Stimulated activated CD8-positive, alpha-beta memory T cell treated with anti-CD3 and anti-CD28 coated beads, Interleukin-7, amount 100 ng/mL, for 48 hours (primary cell): ENCODE data around the gene TAAR1.
A peak's percentile ranks its signal among the peaks of the same experiment; 100 is the strongest.
"Not testable (repeated sequence)": the region's sequence is repeated elsewhere in the genome, so short reads cannot be mapped to it uniquely, and the experiment has no call there.

Experiments
- DNase-seq, 2 donors: peaks; one replicate each; pipeline ENCODE4 v3.0.0-alpha.2; 2020; ENCODE audit warnings: low read depth in 1 of 2; ENCODE audit errors: extremely low read depth in 1 of 2

The TAAR1 gene

DNA sequence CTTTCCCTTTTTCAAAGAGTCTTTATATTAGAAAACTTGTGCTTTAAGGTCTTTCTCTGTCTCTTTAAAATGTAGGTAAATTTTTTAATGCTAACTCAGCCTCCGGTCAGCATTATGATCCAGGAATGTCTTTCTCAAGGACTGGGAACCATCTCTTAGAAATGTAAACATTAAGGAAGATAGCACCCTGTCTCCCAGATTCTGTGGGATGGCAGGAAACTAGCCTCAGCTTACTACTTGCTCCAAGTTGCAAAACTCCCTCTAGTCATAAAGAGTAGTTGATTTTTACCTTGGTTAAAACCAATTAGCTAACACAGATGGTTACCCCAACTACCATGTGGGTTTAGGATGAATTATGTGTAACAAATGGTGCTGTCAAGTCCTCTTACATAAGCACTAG lies 4.7 kb upstream of the TAAR1 start:
- DNase-seq, result no peak

DNA sequence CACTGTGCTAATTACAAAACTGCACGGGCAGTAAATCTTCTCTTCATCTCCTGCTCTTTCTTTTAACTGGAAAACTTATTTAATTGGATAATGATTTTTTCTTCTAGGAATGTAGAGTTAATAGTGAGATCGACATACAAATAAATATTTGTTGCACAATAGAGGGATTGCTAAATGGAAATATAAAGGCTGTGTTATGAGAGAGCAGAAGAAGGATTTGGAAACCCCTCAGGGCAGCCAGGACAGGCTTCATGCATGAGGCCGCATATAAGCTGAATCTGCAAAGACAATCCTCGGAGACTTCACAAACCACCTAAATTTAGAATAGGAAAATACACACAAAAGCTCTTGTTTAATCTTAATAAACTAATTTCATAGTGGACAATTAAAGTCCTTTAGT lies 2.9 kb upstream of the TAAR1 start:
- no peak for DNase-seq

DNA sequence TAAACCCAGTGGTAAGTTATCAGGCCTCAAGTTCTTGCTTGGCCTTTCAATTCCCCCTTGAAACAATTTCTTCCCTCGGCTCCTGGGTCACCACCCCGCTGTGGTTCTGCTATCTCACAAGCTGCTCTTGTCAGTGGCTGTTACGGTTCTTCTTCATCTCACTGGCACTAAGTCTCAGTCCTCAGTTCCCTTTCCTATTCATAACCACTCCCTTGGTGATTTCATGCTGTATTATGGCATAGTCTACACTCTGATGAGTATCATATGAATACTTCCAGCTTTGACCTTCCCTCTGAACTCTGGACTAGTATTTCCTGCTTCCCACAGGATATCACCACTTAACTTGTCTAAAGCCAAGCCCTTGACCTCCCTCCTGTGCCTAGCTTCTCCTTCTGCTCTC lies 7.9 kb downstream of the TAAR1 start:
- no peak for DNase-seq

DNA sequence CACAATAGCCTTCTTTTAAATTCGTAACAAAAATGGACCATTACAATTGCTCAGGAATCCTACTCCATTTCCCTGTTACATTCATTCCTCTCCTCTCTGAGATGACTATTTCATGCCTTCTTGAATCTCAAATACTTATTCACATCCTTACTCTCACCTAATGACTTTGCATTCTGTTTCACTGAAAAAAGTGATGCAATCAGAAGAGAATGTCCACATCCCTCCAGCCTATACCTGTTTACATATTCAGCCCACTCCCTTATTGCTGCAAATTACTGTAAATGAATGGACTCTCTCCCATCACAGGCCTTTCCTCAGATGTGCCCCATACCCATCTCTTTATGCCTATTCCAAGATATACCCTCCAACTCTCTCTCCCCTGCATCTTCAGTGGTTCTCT lies 8.6 kb downstream of the TAAR1 start:
- no peak for DNase-seq

DNA sequence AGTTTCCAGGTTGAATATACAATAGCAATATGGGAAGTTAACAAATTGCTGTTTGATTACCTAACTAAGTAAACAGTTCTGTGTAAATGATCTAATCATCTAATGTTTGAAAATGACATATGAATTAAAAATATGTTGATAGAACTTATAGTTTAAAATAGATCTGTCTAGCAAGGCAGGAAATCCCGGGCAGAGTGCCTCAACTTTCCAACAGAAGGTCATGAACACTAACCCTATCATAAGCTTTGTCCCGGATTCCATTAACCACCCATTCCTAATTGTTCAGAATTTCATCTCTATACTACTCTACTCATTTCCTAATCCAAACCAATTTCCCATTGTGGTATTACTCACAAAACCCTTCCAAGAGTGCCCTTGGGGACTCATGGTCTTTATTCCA lies 10.2 kb downstream of the TAAR1 start:
- DNase-seq, result no peak

DNA sequence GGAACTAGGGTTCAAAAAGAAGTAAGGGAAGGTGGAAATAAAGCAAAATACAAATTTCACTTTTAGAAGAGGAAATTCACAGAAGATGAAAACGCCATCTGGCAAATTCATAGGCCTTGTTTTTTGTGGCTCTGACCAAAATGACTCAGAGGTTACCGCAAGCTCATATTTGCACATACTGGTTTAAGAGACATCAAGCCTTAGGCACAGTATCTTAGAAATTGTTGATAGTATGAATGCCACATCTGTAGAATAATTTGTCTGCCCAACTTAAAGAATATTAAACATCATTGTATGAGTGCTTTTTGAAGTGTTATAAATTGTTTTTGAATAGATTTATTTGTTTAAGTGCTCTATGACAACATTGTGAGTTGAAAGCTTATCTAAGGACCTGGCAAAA lies 10.6 kb downstream of the TAAR1 start:
- peak in 1 of 2 donors; percentile 4 for DNase-seq

DNA sequence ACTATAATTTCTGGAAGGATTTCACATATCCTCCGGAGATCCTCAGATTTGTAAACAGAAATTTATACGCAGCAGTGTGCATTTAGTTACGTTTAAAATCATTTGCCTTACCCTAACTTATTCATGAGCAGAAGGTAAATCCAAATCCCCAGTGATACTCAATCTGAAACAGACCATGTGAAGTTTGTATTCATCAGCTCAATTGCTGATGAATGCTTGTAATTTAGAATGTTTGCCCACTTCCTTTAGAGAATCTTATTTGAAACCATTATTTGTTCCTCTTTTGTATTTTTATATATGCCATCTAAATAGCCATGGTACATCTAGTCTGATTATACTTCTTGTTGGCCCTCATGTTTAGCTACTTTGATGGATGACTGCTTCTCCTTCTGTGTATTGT lies 15.4 kb downstream of the TAAR1 start:
- DNase-seq, result no peak

DNA sequence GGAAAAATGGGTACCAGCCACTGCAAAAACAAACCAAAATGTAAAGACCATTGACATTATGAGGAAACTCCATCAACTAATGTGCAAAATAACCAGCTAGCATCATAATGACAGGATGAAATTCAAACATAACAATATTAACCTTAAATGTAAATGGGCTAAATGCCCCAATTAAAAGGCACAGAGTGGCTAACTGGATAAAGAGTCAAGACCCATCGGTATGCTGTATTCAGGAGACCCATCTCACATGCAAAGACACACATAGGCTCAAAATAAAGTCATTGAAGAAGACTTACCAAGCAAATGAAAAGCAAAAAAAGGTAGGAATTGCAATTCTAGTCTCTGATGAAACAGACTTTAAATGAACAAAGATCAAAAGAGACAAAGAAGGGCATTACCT lies 21.8 kb downstream of the TAAR1 start:
- not testable (repeated sequence) for DNase-seq

DNA sequence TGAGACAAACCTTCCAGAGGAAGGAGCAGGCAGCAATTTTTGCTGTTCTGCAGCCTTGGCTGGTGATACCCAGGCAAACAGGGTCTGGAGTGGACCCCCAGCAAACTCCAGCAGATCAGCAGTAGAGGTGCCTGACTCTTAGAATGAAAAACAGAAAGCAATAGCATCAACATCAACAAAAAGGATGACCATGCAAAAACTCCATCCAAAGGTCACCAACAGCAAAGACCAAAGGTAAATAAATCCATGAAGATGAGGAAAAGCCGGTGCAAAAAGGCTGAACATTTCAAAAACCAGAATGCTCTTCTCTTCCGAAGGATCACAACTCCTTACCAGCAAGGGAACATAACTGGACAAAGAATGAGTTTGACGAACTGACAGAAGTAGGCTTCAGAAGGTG lies 23.1 kb downstream of the TAAR1 start:
- DNase-seq, result not testable (repeated sequence)

DNA sequence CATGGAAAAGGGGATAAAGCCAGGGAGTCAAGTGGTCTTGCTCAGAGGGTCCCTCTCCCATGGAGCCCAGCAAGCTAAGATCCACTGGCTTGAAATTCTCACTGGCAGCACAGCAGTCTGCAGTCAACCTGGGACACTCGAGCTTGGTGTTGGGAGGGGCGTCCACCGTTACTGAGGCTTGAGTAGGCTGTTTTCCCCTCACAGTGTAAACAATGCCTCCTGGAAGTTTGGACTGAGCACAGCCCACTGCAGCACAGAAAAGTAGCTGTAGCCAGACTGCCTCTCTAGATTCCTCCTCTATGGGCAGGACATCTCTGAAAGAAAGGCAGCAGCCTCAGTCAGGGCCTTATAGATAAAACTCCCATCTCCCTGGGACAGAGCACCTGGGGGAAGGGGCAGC lies 23.7 kb downstream of the TAAR1 start:
- DNase-seq, result not testable (repeated sequence)

DNA sequence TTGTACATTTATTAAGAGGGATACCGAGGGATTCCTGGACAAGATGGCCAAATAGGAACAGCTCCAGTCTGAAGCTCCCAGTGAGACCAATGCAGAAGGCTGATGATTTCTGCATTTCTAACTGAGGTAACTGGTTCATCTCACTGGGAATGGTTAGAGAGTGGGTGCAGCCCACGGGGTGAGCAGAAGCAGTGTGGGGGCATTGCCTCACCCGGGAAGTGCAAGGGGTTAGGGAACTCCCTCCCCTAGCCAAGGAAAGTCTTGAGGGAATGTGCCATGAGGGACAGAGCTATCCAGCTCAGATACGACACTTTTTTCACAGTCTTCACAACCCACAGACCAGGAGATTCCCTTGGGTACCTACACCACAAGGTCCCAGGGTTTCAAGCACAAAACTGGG lies 24.2 kb downstream of the TAAR1 start:
- no peak for DNase-seq

DNA sequence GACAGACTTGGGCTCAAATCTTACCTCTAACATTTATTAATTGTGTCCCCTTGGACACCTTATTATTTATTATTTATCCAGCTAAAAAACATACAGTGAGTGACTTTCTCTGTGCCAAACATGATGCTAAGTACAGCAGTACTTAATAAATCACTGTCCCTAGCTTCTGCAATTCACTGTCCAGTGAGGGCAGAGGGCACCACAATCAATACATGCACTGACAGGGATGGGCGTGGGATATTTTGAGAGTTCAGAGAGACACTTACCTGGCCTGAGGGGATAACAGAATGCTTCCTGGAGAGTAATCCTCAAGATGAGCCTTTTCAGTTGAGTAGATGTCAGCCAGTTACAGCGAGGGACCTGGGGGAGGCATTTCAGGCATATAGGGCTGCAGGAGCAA lies 25.6 kb downstream of the TAAR1 start:
- DNase-seq, result no peak

DNA sequence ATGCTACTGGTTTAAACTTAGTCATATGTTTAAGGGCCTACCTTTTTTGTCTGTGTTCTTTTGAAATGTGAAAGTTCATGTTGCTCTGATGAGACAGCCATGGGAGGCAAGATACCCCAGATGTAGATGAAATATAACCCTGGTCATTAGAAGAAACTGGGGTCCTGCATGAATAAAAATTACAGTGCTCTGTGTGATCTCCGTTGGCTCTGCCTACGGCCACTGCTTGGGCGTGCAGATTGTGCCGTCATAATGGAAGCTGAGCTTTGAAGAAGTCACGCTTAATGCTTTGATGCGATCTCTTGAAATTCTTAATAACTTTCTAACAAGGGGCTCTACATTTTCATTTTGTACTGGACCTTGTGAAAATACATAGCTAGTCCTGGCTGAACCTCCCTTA lies 34.8 kb downstream of the TAAR1 start, which contains the start of gene TAAR2:
TAAR2 (minus strand) TSS at position 101 of the 400 bp plus-strand sequence; CDS start at position 101, 0 bp downstream.
- no peak for DNase-seq

DNA sequence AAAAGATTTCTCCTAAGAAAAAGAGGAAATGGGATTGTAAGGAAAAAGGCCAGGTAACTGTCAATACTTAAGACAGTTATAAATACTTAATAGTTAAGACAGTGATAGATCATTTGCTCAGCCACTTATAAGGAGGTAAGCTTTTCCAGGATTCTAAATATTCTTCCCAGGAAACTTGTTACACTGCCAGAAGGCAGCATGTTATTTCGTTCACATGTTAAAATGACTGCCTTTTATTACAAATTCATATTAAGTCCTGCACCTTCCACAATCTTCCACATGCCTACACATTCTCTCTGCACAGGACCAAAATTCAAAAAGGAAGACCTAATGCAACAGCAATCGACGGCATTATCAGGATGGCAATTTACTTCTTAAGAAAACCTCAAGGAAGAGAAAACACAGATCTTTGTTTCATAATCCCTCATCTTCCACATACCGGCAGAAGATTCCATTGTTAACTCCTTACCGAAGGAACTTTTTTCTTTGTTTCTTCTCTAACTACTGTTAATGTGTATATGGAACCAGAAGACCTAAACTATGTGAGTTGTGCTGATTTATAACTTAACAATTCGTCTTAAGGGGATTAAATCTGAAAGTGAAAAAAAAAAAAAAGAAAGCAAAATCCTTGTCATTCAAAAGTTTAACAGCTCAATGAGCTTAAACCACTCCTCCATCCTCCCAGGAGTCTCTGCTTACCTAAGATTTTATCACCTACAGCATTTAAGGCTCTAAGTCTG lies 35.7 kb downstream of the TAAR1 start:
- no peak for DNase-seq

DNA sequence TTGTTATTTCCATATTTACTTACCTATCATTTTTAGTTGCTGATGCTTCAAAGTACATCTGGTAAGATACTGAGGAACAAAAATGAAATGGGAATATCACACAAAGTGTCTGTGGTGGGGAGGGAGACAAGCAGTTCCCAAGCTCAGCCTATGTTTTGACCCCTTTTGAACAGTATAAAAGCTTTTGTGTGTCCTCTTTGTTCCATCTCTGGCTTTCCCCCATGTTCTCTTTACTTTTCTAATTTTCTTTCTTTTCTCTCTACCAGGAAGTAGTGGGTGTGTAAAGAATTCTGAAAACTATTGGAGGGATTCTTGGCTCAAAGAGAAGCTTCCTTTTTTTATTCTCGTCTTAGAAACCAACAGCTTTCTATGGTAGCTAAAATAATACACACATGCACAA lies 42.3 kb downstream of the TAAR1 start:
- DNase-seq, result no peak

DNA sequence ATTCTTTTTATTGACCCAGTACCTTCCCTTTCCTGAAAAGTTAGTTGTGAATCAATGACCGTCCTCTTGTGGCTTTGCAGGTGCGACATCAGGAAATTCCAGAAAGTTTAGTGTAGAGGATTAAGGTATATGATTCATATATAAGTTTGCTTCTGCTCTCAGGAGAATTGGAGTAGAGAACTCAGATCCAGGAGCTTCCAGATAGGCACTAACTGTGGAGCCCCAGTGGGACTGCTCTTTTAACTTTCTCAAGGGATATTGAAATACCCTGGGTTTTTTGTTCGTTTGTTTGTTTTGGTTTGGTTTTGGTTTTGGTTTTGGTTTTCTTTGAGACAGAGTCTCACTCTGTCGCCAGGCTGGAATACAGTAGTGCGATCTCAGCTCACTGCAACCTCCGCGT lies 44.4 kb downstream of the TAAR1 start:
- no peak for DNase-seq

DNA sequence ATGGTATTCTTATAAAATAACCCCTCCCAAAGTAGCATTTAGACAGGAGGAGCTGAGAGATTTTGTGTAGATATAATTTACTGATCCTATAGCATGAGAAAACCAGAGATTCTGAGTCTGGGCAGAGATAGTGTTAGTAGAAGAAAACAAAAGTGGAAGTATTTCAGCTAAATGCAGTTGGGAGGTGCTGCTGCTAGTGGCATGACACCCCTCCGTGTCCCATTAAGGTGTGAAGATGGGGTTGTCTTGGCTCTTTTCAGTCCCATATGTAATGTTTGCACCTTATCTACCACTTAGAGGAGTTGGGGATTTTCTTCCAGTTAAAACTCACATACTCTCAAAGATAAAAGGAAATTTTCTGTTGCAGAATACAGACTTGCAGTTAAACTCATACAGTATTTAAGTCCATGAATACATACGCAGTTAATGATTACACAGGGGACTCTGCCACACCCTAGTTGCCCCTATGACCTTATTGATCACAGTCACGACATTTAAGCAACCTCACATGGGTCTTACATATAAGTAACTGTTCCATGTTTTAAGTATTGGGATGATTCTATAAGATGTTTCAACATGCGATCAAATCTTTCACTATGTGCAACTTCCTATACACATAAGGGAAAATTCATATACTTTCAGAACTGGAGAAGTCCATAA lies 46.4 kb downstream of the TAAR1 start:
- no peak for DNase-seq

DNA sequence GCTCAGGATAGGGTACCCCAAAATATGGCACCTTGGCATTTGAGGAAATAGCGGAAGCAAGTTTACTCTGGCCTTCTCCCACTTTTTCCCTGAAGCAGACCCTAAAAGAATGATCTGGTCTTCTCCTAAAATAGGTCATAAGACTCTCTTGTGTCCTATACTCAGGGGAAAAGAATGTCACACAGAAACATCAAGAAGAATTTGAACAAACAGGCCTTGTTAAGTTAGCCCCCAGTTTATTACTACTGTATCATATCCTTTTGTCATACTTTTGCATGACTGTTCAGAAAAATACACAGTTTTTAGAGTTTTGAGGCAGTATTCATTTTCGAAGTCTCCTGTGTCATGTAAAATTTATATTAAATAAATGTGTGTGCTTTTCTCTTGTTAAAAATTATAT lies 47.4 kb downstream of the TAAR1 start:
- DNase-seq, result no peak

DNA sequence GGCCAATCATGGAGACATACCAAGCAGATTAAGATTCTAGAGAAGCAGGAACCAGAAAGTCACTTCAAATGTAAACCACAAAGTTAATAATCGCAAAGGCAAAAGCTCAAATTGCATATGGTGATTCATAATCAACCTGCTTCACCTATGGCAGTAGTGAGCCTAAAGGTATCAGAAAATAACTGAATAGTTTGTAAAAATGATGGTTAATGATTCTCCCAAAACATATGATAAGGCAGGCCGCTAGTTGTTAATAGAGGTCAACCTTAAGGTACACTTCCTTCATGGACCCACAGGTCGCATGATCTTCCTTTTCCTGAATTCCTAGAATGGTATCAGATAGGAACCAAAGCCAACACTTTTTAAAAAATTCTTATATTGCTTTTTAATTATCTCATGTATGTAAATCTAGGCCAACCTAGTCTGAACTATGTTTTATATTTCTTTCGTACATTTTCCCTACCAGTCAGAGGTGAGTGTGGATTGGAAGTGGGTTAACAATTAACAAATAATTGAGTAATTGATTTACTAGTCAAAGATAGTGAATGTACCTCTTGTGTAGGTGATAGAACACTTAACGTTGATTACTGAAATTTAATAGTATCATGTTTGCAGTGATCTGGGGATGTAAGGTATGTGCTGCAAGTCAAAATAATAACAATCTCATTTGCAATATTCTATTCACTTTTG lies 51.3 kb downstream of the TAAR1 start:
- DNase-seq, result no peak

DNA sequence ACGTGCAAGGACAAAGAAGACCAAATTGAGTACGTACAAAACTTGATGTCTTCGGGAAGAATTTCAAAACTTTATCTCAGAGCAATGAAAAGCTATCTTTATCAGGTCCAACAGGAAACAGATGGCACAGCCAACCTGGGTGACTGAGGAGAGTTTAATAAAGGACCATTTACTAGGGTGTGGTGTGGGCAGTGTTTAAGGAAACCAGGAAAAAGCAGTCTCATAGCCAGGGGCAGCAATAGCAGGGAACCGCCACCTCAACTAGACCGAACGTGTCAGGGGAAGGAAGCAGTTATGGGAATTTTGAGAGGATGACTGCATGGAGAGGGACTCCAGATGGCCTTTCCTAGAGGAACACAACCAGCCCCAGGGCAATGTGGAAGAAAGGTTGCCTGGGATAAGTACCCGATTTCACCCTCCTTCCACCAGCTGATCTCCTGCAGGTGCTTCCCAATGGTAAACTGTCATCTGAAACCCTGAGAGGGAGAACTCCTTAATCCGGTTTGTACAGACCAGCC lies 54.3 kb downstream of the TAAR1 start:
- DNase-seq, result no peak

DNA sequence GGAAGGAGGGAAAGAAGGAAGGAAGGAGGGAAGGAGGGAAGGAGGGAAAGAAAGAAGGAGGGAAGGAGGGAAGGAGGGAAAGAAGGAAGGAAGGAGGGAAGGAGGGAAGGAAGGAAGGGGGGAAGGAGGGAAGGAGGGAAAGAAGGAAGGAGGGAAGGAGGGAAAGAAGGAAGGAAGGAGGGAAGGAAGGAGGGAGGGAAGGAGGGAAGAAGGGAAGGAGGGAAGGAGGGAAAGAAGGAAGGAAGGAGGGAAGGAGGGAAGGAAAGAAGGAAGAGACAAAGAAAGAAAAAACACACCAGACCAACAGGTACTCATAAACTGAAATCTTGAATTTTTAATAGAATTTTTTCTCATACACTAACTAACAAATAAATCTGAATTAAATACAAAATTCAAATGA lies 58.1 kb downstream of the TAAR1 start:
- DNase-seq, result not testable (repeated sequence)

DNA sequence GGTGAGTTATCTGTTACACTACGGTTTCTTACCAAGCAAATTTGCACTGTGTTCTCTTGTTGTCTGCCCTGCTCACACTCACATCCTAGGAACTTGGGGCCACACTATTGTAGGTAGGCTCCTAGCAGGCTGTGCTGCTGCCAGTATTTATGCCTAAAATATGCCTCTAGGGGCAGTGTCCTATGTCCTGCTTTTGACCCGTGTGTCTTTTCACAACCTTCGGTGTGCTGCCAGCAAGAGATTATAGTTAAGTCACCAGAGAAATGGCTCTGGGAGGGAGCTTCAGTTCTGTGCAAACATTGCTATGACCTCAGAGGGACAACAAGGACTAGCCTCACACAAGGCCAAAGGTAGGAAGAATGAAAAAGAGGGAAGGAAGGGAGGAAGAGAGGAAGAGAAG lies 60.5 kb downstream of the TAAR1 start:
- no peak for DNase-seq
